H1 (cell line): ENCODE results near the gene LRRC37A. TPM values are rescaled to one million over a fixed set of nuclear protein-coding genes. Genes with fewer than 3 reads are reported as not detected.

Experiments used
- POLR2AphosphoS5 ChIP-seq: IDR thresholded peaks from 2 replicates; pipeline ENCODE4 v1.6.1; 2011; ENCODE audit warnings: low read depth, low read length
- SUZ12 ChIP-seq: fragments of 200-600 bp; sonication (generic); IDR thresholded peaks from 2 replicates; pipeline ENCODE4 v1.6.1; 2012; ENCODE audit warnings: mild to moderate bottlenecking, inconsistent platforms, low read length, moderate library complexity, mixed read lengths
- polyA plus RNA-seq, 7 experiments: library from polyadenylated mRNA; depleted of rRNA in 3 of 7; stranded (reverse) in 5 of 7; unstranded in 2 of 7; fragments of >200 nt in 5 of 7; fragments of 200-250 nt in 2 of 7; gene quantifications; 1 replicate in 5 of 7; 2 replicates in 1 of 7; 4 replicates in 1 of 7; pipeline versions ENCODE4 v1.2.1 to v1.2.3, GENCODE V29; 2011 to 2013; ENCODE audit warnings: missing spikeins in 2 of 7, mixed read lengths in 2 of 7
- total RNA-seq: library from RNA; stranded (reverse); fragmentation: NEBNext Ultra II Directional; extraction: Animal tissue kit (Norgen Biotek cat#: 25700); gene quantifications from 2 replicates; pipeline ENCODE4 v1.2.1, GENCODE V29; 2021

Gene LRRC37A
- total and polyA plus RNA-seq, 2 of the 8 experiments (the other 6 are each of a cell fraction or from before 2014, with no cell fraction given) = 1.4 to 2.9 TPM

GRCh38 chr17:46259845-46260661 is 34.9 kb upstream of the LRRC37A start (continued):
- TF ChIP-seq POLR2AphosphoS5 (peak; percentile 41; the same call in 1 of the 2 replicates), SUZ12 (peak; percentile 42; the same call in 1 of the 2 replicates)
